SK-N-MC (cell line): Measurements from ENCODE around the gene PKNOX2.

ENCODE experiments used
- DNase-seq: peaks from one replicate; pipeline ENCODE4 v3.0.0-alpha.2; 2011; ENCODE audit warnings: low read depth, low spot score
- H3K27ac ChIP-seq: fragments of 200-600 bp; sonication (generic); 2 replicates; pipeline ENCODE4 v1.5.1; 2016; ENCODE audit warnings: mixed run types
- H3K36me3 ChIP-seq: fragments of 200-600 bp; sonication (generic); 2 replicates; pipeline ENCODE4 v1.6.1; 2017; ENCODE audit warnings: antibody characterized with exemption, low read length, mixed read lengths; ENCODE audit not compliant: insufficient read depth
- H3K4me3 ChIP-seq: fragments of 200-600 bp; sonication (generic); 2 replicates; pipeline ENCODE4 v1.5.1; 2016
- H3K9ac ChIP-seq: fragments of 200-600 bp; sonication (generic); 2 replicates; pipeline ENCODE4 v1.8.0; 2017; ENCODE audit warnings: mixed run types, mixed read lengths; ENCODE audit not compliant: insufficient read length
- H3K9me3 ChIP-seq: fragments of 200-600 bp; sonication (generic); 2 replicates; pipeline ENCODE4 v1.6.1; 2017; ENCODE audit warnings: low read depth, mild to moderate bottlenecking, antibody characterized with exemption, low read length, moderate library complexity, mixed read lengths
- EZH2 ChIP-seq: fragments of 200-600 bp; sonication (generic); IDR thresholded peaks from one replicate; pipeline ENCODE4 v1.6.1; 2017; ENCODE audit warnings: antibody characterized with exemption
- FOXP2 ChIP-seq: optimal IDR thresholded peaks from 2 replicates; pipeline ENCODE3; 2011; ENCODE audit warnings: mild to moderate bottlenecking, moderate library complexity; ENCODE audit not compliant: insufficient read depth; ENCODE audit errors: extremely low read length, control extremely low read depth
- POLR2AphosphoS5 ChIP-seq: IDR thresholded peaks from 2 replicates; pipeline ENCODE4 v1.6.1; 2012; ENCODE audit warnings: mild to moderate bottlenecking, low read depth, low read length, borderline replicate concordance

The PKNOX2 gene

DNA sequence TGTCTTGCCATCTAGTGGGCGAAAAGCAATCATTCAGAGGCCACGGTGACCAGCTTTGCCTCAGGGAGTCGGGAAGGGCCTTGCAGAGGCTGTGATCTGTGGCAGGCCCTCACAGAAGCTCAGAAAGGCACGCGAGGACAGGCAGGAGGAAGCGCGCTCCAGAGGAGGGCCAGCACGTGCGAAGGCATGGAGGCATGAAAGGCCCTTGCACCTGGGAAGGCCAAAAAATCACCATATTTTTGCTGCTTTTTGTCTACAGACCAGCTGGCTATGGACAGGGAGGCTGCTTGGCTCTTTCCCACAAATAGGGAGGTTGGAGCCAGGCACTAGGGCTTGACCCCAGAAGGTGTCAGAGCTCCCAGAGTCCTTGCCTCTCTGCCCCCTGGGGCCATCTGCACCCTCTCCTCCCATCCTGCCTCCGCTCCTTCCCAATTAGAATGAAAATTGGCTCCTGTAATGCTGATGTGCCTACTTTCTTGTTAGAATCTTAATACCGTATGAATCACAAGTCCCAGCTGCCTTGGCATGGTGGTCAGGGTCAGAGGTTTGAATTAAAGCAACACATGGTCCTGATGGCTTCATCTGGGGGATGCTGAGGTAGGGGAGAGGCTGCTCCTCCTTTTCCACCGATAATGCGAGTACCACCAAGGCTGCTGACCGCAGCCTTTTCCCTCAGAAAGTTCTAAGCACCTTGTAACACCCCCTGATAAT is 262.4 kb downstream of the PKNOX2 start:
- Histone ChIP-seq H3K4me3 (no peak overlapping the region), H3K27ac (no peak overlapping the region), H3K9me3 (no peaks in the 10 kb centered on the region), H3K36me3 (no peaks in the 10 kb centered on the region), H3K9ac (no peak overlapping the region)
- no peak for DNase-seq
- no peak for TF ChIP-seq POLR2AphosphoS5
- no peak for TF ChIP-seq FOXP2
- TF ChIP-seq EZH2: no peak

DNA sequence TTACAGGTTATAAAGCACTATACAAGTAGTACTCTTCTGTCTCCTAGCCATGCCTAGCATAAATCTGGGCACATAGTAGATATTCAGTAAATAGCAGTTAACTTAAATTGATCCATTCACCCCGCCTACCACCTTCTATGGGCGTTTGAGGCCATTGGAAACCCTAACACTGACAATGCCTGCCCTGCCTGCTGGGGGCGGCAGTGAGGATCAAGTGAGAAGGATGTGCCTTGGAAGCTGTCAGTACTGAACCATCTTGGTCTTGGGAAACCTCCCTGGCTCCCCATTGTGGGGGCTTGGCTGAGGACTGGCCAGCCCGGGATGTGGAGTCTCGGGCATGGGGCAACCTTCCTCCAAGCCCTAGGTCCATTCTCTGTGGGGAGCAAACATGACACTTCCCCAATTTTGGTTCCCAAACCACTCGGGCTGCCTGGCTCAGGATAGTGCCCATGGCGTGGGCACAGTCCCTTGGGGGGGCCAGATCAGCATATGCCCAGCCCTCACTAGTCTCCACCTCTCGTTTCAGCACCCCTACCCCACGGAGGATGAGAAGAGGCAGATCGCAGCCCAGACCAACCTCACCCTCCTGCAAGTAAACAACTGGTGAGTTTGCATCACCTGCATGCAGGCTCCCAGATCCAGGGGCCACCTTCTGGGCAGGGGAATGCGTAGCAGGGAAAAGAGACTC is 264.1 kb downstream of the PKNOX2 start:
- no peak for DNase-seq
- H3K36me3 ChIP-seq: no peaks in the 10 kb centered on the region
- TF ChIP-seq EZH2 (no peak), FOXP2 (no peak), POLR2AphosphoS5 (no peak)
- H3K27ac ChIP-seq: no peak overlapping the region
- H3K4me3 ChIP-seq: no peak overlapping the region
- no peak overlapping the region for H3K9ac ChIP-seq
- no peaks in the 10 kb centered on the region for H3K9me3 ChIP-seq

DNA sequence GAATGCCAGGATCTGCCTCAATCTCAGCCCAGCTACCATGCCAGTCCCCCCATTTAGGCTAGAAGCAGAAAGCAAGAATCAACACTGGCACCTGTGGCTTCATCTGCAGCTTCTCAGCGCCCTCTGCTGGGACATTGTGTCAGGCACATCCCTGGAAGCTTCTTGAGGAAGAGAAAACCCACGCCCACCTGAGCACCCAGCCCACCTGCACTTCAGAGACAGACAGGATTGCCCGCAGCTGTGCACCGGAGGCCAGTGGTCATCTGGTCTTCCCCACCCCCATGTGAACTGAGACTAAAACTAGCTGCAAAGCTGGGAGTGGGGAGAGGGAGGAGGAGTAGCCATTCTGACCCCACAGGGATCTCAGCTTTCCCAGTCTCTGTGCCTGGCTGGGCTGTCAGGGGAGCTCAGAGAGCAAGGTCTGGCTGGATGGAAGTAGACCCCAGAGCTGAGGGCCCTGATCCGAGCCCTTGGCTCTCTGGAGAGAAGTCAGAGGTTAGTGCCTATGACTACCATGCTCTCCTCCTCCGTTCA is 264.7 kb downstream of the PKNOX2 start:
- no peak for DNase-seq
- Histone ChIP-seq H3K36me3 (no peaks in the 10 kb centered on the region), H3K4me3 (no peak overlapping the region), H3K9me3 (no peaks in the 10 kb centered on the region), H3K9ac (no peak overlapping the region), H3K27ac (no peak overlapping the region)
- TF ChIP-seq EZH2 (no peak), FOXP2 (no peak), POLR2AphosphoS5 (no peak)

DNA sequence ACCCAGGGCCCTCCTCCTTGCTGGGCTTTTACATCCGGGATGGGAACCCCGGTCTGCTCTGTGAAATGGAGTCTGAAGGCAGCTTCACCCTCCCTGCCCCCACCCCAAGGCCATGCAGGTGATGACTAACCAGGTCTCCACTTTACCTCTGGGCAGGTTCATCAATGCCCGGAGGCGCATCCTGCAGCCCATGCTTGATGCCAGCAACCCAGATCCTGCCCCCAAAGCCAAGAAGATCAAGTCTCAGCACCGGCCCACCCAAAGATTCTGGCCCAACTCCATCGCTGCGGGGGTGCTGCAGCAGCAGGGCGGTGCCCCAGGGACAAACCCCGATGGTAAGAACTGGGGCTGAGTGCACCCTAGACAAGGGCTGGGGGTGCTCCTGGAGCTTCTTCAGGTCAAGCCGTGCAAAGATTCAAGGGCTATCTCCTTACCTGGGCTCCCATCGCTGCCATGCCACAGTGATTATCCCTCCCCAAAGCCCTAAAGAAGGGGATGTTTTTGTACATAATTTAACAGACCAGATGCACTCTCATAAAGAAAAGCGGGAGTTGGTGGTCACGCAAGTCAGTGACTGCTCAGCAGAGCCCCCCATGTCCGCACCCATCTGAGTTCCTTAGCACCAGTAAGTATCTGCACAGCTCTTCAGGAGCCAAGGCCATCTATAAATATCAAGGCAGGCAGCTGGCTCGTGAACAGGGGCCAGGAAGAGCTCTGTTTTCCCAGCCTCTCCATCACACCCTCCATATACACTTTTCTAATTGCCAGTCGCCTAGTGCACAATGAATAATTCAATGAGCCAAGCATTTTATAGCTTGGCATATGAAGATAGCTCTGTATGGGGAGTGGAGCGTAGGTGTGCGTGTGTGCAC is 265.5 kb downstream of the PKNOX2 start:
- no peak for TF ChIP-seq EZH2
- TF ChIP-seq POLR2AphosphoS5: no peak
- no peak for TF ChIP-seq FOXP2
- H3K9ac ChIP-seq: no peak overlapping the region
- no peaks in the 10 kb centered on the region for H3K9me3 ChIP-seq
- H3K36me3 ChIP-seq: no peaks in the 10 kb centered on the region
- no peak overlapping the region for H3K27ac ChIP-seq
- no peak for DNase-seq
- H3K4me3 ChIP-seq: no peak overlapping the region

DNA sequence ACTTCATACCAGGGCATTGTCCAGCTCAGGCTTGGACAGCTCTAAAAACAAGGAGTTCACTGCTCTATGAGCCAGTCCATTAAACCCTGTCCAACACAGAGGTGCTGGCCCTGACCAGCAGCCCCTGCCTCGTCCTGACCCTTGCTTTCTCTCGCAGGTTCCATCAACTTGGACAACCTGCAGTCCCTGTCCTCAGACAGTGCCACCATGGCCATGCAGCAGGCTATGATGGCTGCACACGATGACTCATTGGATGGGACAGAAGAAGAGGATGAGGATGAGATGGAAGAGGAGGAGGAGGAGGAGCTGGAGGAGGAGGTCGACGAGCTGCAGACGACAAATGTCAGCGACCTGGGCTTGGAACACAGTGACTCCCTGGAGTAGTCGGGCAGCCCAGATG is 266.5 kb downstream of the PKNOX2 start:
- Histone ChIP-seq H3K36me3 (no peaks in the 10 kb centered on the region), H3K4me3 (no peak overlapping the region), H3K9ac (no peak overlapping the region), H3K27ac (no peak overlapping the region), H3K9me3 (no peaks in the 10 kb centered on the region)
- TF ChIP-seq EZH2: no peak
- DNase-seq: no peak

DNA sequence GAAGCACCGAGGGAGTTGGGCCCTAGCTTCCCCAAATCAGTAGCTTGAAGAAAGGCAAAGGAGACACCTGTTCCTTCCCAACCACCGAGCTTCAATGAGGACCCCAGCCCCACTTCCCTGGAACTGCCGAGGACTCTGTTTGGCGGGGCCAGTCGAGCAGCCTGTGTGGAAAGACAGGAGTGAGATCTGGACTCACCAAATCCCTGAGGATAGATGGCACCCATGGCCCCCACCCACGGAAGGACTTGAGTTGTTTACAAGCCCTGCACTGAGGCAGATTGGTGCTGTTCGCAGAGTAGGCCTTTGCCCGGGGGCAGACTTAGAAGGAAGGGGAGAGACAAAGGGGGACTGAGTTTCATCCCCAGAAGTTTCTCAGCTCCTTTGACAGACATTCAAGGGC is 266.9 kb downstream of the PKNOX2 start:
- Histone ChIP-seq H3K36me3 (no peaks in the 10 kb centered on the region), H3K9ac (no peak overlapping the region), H3K27ac (no peak overlapping the region), H3K9me3 (no peaks in the 10 kb centered on the region), H3K4me3 (no peak overlapping the region)
- no peak for DNase-seq
- TF ChIP-seq FOXP2 (no peak), POLR2AphosphoS5 (no peak), EZH2 (no peak)

DNA sequence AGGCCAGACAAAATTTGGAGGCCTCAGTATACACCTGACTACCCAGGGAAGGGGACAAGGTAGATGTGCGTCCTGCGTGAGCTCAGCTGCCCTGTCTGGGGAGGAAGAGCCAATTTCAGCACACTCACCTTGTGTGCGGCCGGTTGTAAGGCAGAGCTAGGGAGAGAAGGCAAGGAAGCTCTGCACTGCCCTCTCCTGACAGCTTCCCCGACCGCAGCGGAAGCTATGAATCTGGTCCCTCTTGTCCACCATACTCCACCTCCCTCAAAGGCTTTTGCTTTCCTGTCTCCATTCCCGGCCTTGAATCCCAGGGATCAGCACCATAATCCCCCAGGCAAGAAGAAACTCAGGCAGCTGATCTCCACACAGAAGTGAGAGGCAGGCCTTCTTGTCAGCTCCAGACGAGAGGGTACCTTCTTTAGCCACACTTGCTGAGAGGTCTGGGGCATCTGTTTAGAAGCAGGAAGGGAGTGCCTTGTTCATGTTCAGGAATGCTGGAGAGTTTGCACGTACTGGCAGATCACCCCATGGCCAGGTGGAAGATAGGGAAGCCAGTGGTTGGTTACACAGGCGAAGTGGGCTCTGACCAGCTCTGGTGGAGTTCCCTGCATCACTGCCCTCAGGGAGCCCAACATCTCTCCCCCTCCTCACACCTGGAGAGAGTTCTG is 269.0 kb downstream of the PKNOX2 start:
- H3K9ac ChIP-seq: no peak overlapping the region
- no peak for DNase-seq

More for the DNA sequence above, 269.0 kb downstream of the PKNOX2 start:
- Histone ChIP-seq H3K36me3 (no peaks in the 10 kb centered on the region), H3K4me3 (no peak overlapping the region), H3K27ac (no peak overlapping the region), H3K9me3 (no peaks in the 10 kb centered on the region)
- TF ChIP-seq FOXP2 (no peak), EZH2 (no peak), POLR2AphosphoS5 (no peak)
